HG03432 (cell line): ENCODE measurements around the gene ACO1.
"Not testable (repeated sequence)": the region's sequence is repeated elsewhere in the genome, so short reads cannot be mapped to it uniquely, and the experiment has no call there.

Source experiments
- ATAC-seq: cut with Tn5 transposase; IDR thresholded peaks from one replicate; pipeline ENCODE4 v1.9.1; 2021; ENCODE audit warnings: mild to moderate bottlenecking, moderate library complexity; ENCODE audit not compliant: unreplicated experiment

The ACO1 gene

GRCh38 chr9:32384364-32385151, at the start of gene ACO1:
ACO1 (plus strand) TSS chr9:32384643; CDS start chr9:32405507, 20,864 bp downstream.
- ATAC-seq, result peak; percentile 98

DNA sequence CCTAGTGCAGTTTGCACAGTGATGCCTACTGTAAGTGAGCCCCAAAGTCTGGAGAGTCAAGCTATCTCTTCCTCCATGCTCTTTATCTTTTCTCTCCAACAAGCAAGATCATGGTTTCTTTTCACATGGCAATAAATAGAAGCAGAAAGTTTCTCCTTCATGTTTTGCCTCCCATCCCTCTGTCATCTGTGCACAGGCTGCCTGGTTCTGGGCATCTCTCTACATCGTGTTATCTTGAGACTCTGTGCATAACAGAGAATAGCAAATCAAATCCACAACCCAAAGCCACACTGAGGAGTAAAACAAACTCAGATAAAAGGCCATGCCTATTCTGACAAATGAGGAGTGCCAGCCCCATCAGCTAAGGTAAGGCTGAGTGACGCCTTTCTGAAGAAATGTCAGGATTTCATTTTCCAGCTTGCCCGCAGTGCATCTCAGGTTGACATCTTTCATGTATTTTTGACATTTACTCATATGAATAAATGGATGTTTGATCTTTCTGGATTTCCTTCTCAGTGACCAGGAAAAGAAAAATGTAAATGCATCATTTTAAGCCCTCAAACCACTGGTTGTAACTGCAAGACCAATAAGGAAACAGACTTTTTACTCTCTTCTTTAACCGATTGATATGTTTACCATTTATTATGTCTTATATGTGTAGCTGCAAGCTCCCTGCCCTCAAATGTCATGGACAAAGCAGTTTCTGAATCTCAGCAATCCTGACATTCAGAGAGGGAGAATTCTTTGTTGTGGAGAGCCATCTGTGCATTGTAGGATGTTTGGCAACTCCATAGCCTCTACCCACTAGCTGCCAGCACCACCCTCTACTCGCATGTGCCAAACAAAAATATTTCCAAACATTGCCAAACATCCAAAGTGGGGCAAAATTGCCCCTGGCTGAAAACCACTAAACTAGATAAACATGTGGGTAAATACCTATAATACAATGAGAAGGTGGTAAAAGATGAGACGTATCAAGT, 49.2 kb upstream of the ACO1 start:
- no peak for ATAC-seq

DNA sequence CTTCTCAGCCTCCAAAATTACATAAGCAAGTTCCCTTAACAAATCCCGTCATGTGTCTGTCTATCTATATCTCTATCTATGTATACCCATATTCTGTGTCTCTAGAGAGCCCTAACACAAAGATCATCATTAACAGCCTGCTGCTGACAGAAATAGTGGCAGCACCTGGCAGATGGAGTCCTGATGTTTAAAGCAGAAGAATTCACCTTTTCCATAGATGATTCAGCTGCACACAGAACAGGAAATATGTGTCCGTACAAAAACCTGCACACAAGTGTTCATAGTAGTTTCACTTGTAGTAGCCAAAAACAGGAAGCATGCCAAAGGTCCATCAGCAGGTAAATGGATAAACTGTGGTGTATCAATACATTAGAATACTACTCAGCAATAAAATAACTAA, 45.0 kb upstream of the ACO1 start:
- peak; percentile 80 for ATAC-seq

DNA sequence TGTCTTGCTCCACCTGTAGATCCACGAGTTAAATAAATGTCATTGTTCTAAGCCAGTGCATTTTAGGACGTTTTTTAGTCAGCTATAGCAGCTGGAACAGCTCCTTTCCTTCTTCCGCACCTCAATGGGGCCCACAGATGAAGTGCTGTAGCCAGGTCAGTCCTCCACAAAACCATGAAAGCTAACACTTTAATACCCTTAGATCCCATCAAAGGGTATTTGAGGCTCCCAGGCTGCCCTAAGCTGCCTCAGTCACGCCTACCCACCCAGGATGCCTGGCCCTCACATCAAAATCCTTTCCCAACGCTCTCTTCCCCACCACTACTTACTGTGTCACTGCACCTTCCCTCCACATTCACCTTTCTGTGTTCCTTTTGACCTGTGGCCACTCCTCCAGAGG, 44.1 kb upstream of the ACO1 start:
- no peak for ATAC-seq

DNA sequence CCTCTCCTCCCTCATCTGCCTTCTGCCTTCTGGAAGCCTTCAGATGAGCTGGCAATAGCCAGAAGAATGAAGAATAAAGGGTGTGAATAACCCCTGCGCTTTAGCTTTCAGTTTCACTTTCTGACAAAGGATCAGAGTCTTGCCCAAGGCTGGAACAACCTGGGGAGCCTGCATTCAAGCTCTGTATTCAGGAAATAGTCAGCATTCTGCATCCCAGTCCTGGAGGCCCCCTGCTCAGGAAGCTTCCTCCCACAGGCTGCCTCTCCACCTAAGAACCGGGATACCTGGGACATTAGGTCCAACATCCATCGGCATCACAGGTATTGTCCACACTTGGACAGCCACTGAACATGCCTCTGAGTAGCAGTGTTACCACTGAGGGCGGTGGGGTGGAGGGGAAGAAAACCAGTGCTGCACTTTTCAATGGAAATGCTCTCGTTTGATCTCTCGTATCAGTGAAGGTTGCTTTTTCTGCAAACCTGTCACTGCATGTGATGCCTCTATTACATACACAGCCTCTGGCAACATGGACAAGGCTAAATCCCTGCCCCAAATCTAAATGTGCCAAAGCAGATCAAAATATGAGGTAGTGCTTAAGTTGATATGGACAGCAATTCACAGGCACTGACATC, 39.8 kb upstream of the ACO1 start:
- no peak for ATAC-seq

DNA sequence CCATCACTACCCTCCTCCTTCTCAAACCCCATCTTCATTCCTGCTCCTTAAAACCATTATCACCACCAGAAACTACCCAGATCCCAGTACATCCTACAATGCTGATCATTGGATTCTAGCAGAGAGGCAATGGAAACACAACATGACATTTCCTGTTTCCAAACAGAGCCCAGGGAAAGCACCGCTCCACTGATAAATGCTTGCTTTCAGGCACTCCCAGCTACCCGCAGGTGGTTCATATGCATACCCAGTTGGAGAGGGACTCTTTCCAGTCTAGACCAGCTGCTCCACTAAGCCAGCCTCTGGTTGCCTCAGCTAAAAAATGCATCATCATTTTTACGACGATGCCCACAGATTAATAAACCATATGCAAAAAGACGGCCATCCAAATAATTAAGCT, 39.2 kb upstream of the ACO1 start:
- no peak for ATAC-seq

DNA sequence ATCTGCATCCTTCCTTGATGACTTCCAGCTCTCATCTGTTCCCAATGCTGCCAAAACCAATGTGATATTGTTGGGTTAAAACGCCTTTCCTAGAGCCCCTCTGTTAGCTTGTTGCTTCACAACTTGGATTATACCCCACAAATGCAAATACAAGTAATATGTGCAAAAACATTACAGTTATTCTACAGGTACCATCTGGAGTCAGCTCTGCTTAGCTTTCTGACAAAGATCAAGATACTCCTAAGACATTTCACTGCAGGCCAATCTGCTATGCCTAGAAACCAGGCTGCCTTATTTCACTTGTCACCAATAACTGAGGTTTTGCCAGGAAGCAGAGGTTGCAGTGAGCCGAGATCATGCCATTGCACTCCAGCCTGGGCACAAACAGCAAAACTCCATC, 36.9 kb upstream of the ACO1 start:
- ATAC-seq, result no peak

DNA sequence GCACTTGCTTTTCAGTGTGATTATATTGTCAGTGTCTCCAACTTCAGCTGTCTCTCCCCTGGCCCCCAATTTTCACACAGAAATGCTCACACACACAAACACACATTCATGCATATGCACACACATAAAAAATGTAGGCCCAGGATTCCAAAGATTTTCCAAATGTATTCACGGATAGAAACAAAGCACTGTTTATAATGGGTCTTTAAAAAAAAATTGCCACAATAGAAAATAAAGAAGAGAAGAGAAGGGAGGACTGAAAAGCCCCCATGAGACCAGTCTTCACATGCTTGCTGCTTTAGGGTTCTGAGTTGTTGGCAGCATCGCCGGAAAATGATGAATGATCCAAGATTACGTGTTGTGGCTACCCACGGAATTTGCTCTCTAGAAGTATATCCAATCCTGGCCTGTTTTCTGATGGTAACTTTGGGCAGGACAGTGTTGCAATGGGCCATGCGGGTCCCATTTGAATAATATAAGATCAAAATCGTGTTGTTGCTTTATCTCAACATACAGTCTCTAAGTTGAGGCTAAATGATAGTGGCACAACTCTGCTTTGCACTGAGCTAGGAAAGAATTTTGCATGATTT, 36.2 kb upstream of the ACO1 start:
- no peak for ATAC-seq

DNA sequence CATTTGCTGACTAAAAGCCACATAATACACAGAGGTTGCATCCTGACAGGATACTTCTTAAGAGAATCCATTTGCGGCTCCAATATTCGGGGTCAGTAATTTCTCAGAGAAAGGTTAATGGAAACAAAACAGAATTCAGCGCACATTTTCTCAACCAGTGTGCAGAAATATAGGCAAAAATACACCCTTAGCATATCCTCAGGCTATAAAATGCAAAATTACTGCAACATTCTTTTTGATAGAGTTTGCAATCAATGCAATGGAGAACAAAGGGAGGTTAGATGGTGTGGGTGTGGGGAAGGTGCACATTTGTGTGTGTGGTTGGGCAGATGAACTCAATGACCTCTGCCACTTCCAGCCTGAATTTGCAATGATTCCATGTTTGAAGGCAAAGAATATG, 35.4 kb upstream of the ACO1 start:
- ATAC-seq, result no peak

DNA sequence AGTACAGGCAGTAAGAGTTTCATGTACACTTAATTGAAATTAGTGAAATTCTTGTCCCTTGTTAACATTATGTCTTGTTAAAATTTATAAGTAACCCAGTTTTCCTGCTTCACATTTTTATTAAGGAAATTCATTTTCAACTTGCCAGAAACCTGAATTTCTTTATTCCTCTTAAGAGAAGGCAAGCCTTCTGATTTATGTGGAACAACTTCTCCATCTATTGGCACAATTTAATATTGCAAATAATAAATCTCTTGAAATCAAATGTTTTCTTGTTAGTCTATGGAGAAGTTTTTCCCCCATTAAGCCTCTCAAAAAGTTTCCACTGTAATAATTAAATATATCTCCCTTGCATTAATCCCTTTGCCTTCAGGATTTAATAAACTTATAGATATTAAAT, 33.8 kb upstream of the ACO1 start:
- no peak for ATAC-seq

- no peak for ATAC-seq
Measured at GRCh38 chr9:32351845-32352244, 32.6 kb upstream of the ACO1 start.

DNA sequence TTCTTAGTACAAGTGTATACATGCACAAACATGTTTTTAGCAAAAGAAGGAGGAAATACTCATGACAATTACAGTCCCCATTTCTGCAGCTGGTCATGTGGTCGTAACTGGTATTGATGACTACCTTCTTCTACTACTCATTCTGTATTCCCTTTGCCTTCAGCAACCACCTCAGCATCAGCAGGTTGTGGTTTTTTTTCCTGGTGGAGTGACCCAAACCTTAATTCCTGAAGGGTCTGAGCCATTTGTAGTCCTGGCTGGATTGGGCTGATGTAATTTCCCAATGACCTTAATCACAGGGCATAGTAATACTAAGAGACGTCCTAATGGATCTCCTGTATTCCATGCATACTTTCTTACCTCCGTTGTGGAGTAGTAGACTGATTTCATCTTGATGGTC, 31.0 kb upstream of the ACO1 start:
- not testable (repeated sequence) for ATAC-seq

DNA sequence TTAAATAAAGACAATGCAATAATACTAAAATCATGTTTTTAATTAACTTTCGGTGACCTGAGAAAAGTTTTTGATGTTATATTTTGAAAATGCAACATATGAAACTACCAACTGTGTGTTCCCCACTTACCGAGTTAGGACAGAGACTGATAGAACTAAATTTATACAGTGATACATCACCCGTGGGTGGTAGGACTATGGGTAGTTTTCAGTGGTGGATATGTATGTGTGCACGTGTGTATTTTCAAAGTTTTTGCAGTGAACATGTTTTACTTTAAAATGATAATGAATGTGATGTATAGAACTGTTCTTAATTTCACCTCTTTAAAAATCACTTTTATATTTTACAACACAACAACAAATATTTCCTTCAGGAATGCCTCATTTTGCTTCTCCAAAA, 25.0 kb upstream of the ACO1 start:
- ATAC-seq, result no peak

- no peak for ATAC-seq
Measured at GRCh38 chr9:32360983-32361673, 23.3 kb upstream of the ACO1 start.

DNA sequence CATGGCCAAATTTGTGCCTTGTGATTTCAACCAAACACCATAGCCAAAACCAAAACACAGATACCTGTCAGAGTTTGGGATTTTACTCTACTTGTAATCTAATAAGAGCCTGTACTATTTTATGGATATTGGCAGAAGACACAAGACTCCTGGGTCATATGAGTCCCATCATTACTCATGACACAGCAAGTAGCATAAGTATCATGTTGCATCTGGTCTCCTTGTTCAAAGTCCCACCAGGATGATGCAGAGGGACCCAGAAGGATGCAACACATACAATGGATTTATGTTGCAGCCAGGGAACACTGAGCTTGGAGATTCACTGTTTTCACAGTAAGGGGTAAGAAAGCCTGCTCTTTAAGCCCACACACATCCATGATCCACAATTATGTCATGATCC, 13.2 kb upstream of the ACO1 start:
- ATAC-seq, result no peak

DNA sequence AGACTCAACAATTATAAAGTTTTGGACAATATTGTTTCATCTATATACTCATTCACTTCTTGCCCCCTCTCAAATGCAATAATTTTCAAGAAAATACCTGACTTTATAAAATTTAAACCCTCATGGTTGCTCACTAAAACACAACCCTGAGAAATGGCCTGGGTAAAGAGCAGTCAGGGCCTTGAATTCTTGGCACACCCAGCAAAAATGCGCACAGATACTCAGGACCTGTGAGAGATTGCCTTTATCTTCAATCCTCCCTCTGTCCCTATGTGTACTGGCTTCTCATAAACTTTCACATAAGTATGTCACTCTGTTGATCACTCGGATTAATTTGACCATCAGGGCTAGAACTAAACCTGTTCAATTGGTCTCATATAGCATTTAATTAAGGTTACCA, 12.8 kb upstream of the ACO1 start:
- no peak for ATAC-seq

DNA sequence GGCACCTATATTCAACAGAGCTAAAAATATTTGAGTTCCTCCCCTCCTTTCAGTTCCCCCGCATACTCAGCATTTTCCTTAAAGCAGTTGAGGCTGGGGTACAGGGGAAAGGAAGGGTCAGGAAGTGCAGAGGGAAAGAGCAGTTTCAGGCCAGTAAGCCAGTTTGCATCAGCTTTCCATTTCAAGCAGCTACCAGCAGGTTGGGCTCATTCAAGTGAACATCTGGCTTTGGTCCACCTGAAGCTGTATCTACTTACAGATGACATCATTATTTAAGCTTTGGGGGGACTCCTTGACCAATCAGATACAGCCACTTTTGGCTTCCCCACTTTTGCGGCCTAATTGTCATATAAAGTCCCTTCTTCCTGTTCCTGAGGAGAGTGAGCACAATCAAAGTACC, 8.2 kb upstream of the ACO1 start:
- ATAC-seq, result no peak

GRCh38 chr9:32378496-32378895, 5.9 kb upstream of the ACO1 start:
- peak; percentile 84 for ATAC-seq

- peak; percentile 80 for ATAC-seq
Measured at GRCh38 chr9:32378993-32379729, 5.3 kb upstream of the ACO1 start.

DNA sequence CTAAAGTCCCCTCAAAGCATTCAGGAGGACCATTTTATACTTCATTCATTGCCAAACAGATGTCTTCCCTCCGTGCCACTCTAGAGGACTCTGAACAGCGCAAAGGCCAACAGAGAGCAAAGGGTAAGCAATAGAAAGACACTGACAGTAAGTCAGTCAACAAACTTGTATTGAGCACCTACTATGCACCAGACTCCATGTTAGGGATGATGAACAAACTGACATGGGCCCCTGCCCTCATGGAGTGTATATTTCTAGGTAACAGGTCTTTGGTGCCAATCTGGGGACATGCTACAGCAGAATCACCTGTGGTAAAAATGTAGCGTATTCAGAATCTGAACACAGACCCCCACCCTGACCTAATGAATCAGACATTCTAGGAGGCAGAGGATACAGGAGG, 3.5 kb upstream of the ACO1 start:
- no peak for ATAC-seq
